Activated naive CD8-positive, alpha-beta T cell treated with anti-CD3 and anti-CD28 coated beads, Interleukin-2, amount 50 U/mL, for 16 hours (primary cell): ENCODE measurements around the gene B4GAT1.
"Not testable (repeated sequence)": the region's sequence is repeated elsewhere in the genome, so short reads cannot be mapped to it uniquely, and the experiment has no call there.

Experiments
- DNase-seq: peaks from one replicate; pipeline ENCODE4 v3.0.0-alpha.2; 2020; ENCODE audit warnings: low read depth, low spot score

B4GAT1 gene

DNA sequence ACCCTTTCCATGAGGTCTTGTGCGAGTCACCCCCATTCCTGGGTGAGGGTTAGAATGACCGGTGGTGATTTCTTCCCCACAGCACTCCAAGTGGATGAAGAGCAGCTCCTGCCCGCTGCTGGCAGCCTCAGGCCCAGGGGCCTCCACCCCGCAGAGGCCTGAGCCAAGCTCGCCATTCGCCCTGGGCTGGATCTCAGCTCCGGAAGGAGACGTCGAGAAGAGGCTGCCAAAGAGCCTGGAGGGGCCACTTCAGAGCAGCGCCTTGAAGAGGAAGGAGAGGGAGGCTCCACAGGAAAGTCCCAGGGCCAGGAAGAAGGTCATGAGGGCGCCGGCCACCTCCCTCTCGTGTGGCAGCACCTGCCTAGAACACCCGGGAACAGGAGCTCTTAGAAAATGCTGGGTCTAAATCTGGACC, 15.8 kb upstream of the B4GAT1 start:
- DNase-seq, result no peak

GRCh38 chr11:66362481-66363147, 15.2 kb upstream of the B4GAT1 start:
- DNase-seq, result no peak

- DNase-seq, result no peak
Observed at GRCh38 chr11:66361502-66361941, 14.1 kb upstream of the B4GAT1 start.

- DNase-seq, result no peak
Observed at GRCh38 chr11:66360406-66361073, 13.1 kb upstream of the B4GAT1 start.

GRCh38 chr11:66359662-66360087, 12.2 kb upstream of the B4GAT1 start:
- no peak for DNase-seq

- DNase-seq, result not testable (repeated sequence)
Observed at GRCh38 chr11:66350560-66351235, 3.3 kb upstream of the B4GAT1 start.

GRCh38 chr11:66349084-66349386, 1.6 kb upstream of the B4GAT1 start:
- DNase-seq, result no peak

- no peak for DNase-seq
Observed at GRCh38 chr11:66346476-66347424, 679 bp downstream of the B4GAT1 start.

DNA sequence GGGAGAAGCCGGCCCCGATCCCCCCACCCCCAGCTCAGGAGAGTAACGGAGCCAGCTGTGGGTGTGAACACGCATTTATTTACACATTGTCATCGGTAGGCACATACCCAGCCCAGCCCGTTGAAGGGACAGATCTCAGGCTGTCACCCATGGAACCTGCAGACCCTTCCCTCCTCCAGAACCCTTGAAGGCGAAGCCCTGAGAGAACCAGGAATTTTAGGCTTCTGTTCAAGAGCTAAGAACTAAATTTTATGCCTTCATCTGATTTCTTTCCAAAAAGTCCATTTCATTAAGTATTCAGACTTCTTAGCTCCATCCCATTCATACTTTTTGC, 2.1 kb downstream of the B4GAT1 start:
- DNase-seq, result no peak

- peak; percentile 85 for DNase-seq
Observed at GRCh38 chr11:66344550-66345315, 2.7 kb downstream of the B4GAT1 start, which contains the start of gene BRMS1. BRMS1 (minus strand) TSS chr11:66345104; CDS start chr11:66342234, 2,870 bp downstream.

DNA sequence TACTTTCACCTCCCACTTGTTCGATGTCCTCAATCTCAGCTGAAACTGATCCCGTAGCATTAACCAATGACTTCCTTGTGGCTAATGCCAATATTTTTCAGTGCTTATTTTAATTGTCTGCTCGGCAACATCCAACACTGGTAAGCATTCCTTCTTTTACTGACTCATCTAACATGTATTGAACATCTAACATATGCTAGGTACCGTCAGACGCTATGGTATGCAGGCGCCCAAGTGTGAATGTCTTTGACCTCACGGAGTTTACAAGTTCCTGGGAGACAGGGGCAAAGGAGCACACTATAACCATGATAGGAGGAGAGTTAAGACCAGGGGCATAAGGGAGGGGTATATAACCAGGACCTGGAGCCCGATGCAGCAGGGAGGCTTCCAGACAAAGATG, 4.3 kb downstream of the B4GAT1 start:
- DNase-seq, result no peak

- DNase-seq, result no peak
Observed at GRCh38 chr11:66341502-66342126, 5.8 kb downstream of the B4GAT1 start.

DNA sequence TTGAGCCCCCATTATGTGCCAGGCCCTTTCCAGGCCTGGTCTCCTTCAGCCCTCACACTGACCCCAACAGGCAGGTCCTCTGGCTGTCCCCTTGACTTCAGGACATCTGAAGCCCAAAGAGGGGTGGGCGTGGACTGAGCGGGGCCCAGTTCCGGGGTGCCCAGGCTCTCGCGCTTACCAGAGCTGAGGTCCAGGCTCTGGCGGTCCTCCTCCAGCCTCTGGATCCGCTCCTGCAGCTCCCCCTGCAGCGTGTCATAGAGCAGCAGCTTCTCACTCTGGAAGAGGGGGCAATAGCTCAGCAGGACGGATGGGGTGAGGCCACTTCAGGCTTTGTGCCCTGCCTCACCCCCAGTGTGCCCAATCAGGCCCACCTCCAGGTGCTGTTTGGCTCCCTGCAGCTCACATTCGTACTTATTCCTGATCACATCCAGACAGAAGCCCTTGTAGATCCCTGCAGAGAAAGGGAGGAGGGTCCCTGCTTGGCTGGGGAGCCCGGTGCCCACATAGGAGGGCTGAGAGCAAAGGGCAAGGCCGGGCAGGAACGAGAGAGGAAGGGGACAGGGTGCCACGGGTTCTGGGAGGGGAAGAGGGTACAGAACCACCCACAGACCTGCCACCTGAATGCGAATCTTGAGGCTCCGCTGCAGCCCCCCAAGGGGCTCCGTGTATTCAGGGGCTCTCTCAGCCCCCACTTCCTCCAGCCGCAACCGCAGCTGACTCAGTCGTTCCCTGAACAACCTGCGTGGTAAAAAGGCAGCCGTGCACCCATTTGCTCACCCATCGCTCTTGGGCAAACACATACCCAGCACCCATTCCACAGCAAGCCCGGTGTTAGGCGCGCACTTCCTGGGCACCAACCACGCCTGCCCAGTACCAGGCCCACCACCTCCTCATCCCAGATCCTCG, 6.6 kb downstream of the B4GAT1 start:
- no peak for DNase-seq

DNA sequence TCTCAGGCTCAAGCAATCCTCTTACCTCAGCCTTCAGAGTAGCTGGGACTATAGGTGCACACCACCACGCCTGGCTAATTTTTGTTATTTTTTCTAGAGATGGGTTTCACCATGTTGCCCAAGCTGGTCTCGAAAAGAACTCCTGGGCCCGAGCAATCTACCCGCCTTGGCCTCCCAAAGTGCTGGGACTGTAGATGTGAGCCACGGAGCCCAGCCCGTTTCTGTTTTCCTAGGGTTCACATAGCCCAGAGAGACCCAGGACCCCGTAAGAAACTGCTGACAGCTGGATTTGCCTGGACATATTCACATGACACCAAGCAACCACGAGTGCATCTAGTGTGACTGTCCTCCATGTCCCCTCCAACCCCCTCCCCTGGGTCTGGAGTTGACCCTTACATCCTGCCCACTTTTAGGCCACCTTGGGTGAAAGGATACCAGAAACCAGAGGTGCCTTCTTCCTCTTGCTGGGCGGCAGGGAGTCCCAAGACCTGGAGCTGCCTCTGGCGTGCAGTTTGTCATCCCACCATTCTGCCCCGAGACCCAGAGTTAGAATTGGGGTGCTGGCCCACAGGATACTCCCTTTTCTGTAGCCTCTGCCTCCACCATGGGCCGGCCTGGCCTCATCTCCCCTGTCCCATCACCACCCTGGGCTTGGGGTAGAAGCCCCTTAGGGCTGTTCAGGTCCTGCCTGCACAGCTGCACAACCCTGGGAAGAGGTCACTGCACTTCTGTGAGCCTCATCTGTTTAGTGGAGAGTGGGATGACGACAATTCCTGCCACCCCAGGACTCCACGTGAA, 7.5 kb downstream of the B4GAT1 start:
- no peak for DNase-seq

DNA sequence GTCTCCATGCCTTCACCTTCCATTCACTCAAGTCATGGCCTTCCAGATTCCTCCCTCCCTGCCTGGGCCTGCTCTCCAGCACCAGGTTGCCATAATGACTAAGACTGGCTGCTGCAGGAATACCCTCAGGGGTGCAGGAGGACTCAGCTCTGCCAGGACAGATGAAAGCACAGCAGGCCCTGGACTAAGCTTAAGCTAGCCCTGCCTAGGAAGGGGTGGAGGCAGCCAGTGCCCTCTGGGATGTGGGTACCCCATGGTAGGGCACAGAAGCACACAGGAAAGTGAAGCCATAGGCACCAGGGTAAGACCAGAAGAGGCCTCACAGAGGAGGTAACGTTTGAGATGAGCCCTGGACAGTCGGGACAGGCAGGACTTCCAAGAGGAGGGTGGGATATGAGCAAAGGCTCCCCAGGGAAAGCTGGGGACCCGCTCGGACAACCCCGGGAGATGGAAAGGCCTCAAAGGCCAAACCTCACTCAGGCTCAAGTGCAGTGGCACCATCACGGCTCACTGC, 8.2 kb downstream of the B4GAT1 start:
- DNase-seq, result no peak

GRCh38 chr11:66338276-66339161, 8.9 kb downstream of the B4GAT1 start:
- no peak for DNase-seq

- DNase-seq, result no peak
Observed at GRCh38 chr11:66337103-66337899, 10.1 kb downstream of the B4GAT1 start.
